ENCODE data around the gene VWA3B. TPM values are rescaled to one million over a fixed set of nuclear protein-coding genes. Genes with fewer than 3 reads are reported as not detected.
A peak's percentile ranks its signal among the peaks of the same experiment; 100 is the strongest.

Gene VWA3B
- total RNA-seq, 2 experiments from 2014 or later = 0.43 TPM; not detected in 1

- no peak overlapping the region for H3K4me3 Mint-ChIP-seq
- H3K27me3 Mint-ChIP-seq (ENCODE audit: low read depth) = peaks cover 2% of the 10 kb centered on the region
- DNase-seq = no peak
- peaks cover 10% of the 10 kb centered on the region for H3K4me1 Mint-ChIP-seq (ENCODE audit: low read depth)
- peaks cover 3% of the 10 kb centered on the region for H3K9me3 Mint-ChIP-seq
- intact Hi-C loops (cut with micrococcal nuclease) = no loop called here
- H3K36me3 Mint-ChIP-seq (ENCODE audit: low read depth) = no peaks in the 10 kb centered on the region
- no peak overlapping the region for H3K27ac Mint-ChIP-seq
- CTCF ChIA-PET = interaction anchor here (0.7 to 1.2 kb wide), 3 partner anchors 94 to 358 kb away, joined by 3 read pairs; no protein-coding TSS in a partner anchor
Observed at GRCh38 chr2:98148595-98149332, 61.8 kb downstream of the VWA3B start.

DNA sequence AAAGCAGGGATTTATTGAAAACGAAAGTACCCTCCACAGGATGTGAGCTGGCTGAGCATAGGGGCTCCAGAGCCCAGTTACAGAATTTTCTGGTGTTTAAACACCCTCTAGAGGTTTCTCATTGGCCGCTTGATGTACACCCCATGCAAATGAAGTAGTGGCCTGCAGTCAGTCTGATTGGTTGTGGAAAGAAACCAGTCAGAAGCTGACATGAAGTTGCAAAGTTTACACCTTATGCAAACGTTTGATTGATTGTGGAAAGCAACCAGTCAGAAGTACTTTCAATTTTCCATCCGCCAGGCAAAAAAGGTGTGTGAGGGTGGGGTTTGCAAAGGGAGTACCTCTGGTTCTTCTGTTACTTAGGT, 62.3 kb downstream of the VWA3B start:
- Mint-ChIP-seq H3K27ac (no peak overlapping the region), H3K36me3 (ENCODE audit: low read depth) (no peaks in the 10 kb centered on the region), H3K4me1 (ENCODE audit: low read depth) (peaks cover 10% of the 10 kb centered on the region), H3K4me3 (no peak overlapping the region), H3K27me3 (ENCODE audit: low read depth) (peaks cover 2% of the 10 kb centered on the region), H3K9me3 (peaks cover 3% of the 10 kb centered on the region)
- intact Hi-C loops (cut with micrococcal nuclease) = no loop called here
- DNase-seq = peak; percentile 35
- CTCF ChIA-PET = interaction anchor here (0.7 to 1.2 kb wide), 3 partner anchors 93 to 359 kb away, joined by 3 read pairs; no protein-coding TSS in a partner anchor

DNA sequence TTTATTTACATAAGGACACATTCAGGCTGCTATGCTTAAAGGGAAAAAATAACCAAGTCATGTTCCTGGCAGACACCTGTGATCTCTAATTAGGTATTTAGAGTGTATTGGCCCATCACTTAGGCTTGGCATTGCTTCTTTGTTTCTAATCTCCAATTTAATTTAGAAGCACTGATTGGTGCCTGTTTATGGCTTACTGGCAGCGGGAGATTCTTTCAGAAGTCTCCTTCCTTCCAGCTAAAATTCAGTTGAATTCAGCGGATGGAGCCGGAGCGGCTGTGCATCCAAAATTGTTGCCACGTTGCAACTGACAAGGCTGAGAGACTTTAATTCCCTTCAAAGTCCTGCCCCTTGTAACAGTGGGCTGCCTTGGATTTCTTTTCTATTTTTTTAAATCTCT, 66.5 kb downstream of the VWA3B start:
- DNase-seq = no peak
- intact Hi-C loops (cut with micrococcal nuclease) = no loop called here
- H3K27me3 Mint-ChIP-seq (ENCODE audit: low read depth) = no peaks in the 10 kb centered on the region
- no peak overlapping the region for H3K4me3 Mint-ChIP-seq
- H3K36me3 Mint-ChIP-seq (ENCODE audit: low read depth) = no peaks in the 10 kb centered on the region
- no peaks in the 10 kb centered on the region for H3K9me3 Mint-ChIP-seq
- peaks cover 10% of the 10 kb centered on the region for H3K4me1 Mint-ChIP-seq (ENCODE audit: low read depth)
- H3K27ac Mint-ChIP-seq = no peak overlapping the region
- CTCF ChIA-PET = no interaction called here

GRCh38 chr2:98155291-98155690, 68.3 kb downstream of the VWA3B start:
- Mint-ChIP-seq H3K9me3 (no peaks in the 10 kb centered on the region), H3K36me3 (ENCODE audit: low read depth) (no peaks in the 10 kb centered on the region), H3K27me3 (ENCODE audit: low read depth) (no peaks in the 10 kb centered on the region), H3K4me3 (no peak overlapping the region), H3K27ac (no peak overlapping the region), H3K4me1 (ENCODE audit: low read depth) (peaks cover 3% of the 10 kb centered on the region)
- CTCF ChIA-PET = no interaction called here
- DNase-seq = no peak
- intact Hi-C loops (cut with micrococcal nuclease) = no loop called here

DNA sequence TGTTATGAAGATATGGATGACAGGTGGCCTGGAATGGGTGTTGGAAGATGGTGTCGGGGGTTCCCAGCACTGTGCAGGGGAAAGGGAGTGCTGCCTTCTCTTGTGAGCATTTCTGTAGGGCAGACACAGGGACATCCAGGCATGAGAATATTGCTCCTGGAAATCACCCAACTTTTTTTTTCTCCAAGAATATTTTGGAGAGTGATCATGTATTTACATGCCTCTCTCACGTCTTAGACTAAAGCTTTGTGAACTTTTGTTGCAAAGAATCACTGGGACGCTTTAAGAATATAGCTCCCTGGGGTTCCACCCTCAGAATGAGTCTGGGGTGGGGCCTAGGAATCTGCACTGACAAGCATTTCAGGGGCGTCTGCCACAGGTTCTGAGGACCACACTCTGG, 68.7 kb downstream of the VWA3B start:
- DNase-seq = no peak
- Mint-ChIP-seq H3K27ac (no peak overlapping the region), H3K9me3 (no peaks in the 10 kb centered on the region), H3K4me3 (no peak overlapping the region), H3K36me3 (ENCODE audit: low read depth) (no peaks in the 10 kb centered on the region), H3K27me3 (ENCODE audit: low read depth) (no peaks in the 10 kb centered on the region), H3K4me1 (ENCODE audit: low read depth) (peaks cover under 1% of the 10 kb centered on the region)
- CTCF ChIA-PET = no interaction called here
- intact Hi-C loops (cut with micrococcal nuclease) = no loop called here

DNA sequence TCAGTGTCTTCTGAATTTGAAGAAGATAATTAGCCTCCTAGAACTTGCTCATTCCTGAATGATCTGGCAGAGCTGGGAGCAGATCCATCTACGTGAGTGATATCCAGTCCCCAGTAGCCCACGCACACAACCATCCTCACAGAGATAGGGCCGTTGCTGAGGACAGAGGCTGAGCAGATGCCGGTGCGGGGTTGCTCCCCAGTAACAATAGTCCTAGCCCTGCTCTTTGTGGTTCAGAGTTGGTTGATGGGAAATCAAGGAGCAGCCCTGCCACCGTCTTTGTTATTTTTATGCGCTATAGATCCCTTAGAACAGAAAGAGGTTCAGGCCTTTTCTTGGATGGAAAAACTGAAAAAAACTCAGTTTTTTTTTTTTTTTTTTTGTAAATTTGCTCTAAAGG, 69.3 kb downstream of the VWA3B start:
- Mint-ChIP-seq H3K36me3 (ENCODE audit: low read depth) (no peaks in the 10 kb centered on the region), H3K27ac (no peak overlapping the region), H3K4me1 (ENCODE audit: low read depth) (no peaks in the 10 kb centered on the region), H3K27me3 (ENCODE audit: low read depth) (no peaks in the 10 kb centered on the region), H3K9me3 (no peaks in the 10 kb centered on the region), H3K4me3 (no peak overlapping the region)
- no peak for DNase-seq
- CTCF ChIA-PET = no interaction called here
- intact Hi-C loops (cut with micrococcal nuclease) = no loop called here

DNA sequence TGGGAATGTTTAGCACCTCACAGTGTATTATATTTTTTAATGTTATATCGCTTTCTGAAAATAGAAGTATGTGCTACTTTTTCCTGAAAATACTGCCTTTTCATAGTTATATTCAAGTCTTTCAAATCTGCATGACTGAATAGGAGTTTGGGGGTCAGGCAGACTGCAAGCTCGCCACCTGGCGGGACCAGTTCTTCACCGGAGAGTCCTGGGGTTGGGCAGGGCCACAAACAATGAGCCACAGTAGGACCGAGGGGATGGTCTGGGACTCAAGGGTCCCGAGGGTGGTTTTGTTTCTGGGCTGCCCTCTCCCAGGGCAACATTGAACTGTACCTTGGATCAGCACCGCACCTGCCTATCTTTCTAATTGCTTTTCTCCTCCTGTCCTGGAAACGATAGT, 70.6 kb downstream of the VWA3B start:
- no peak overlapping the region for H3K4me3 Mint-ChIP-seq
- H3K9me3 Mint-ChIP-seq = no peaks in the 10 kb centered on the region

GRCh38 chr2:98158305-98158704, 71.3 kb downstream of the VWA3B start:
- Mint-ChIP-seq H3K27me3 (ENCODE audit: low read depth) (no peaks in the 10 kb centered on the region), H3K27ac (no peak overlapping the region), H3K36me3 (ENCODE audit: low read depth) (no peaks in the 10 kb centered on the region), H3K9me3 (no peaks in the 10 kb centered on the region), H3K4me1 (ENCODE audit: low read depth) (no peaks in the 10 kb centered on the region), H3K4me3 (no peak overlapping the region)
- DNase-seq = no peak
- CTCF ChIA-PET = no interaction called here
- intact Hi-C loops (cut with micrococcal nuclease) = no loop called here

More for the DNA sequence above, 70.6 kb downstream of the VWA3B start:
- Mint-ChIP-seq H3K27ac (no peak overlapping the region), H3K27me3 (ENCODE audit: low read depth) (no peaks in the 10 kb centered on the region), H3K4me1 (ENCODE audit: low read depth) (no peaks in the 10 kb centered on the region), H3K36me3 (ENCODE audit: low read depth) (no peaks in the 10 kb centered on the region)
- no peak for DNase-seq
- CTCF ChIA-PET = no interaction called here
- intact Hi-C loops (cut with micrococcal nuclease) = no loop called here

- CTCF ChIA-PET = no interaction called here
- Mint-ChIP-seq H3K4me1 (ENCODE audit: low read depth) (no peaks in the 10 kb centered on the region), H3K4me3 (no peak overlapping the region), H3K36me3 (ENCODE audit: low read depth) (no peaks in the 10 kb centered on the region), H3K27ac (no peak overlapping the region), H3K9me3 (no peaks in the 10 kb centered on the region), H3K27me3 (ENCODE audit: low read depth) (no peaks in the 10 kb centered on the region)
- no peak for DNase-seq
- intact Hi-C loops (cut with micrococcal nuclease) = no loop called here
Observed at GRCh38 chr2:98160554-98160953, 73.6 kb downstream of the VWA3B start.

DNA sequence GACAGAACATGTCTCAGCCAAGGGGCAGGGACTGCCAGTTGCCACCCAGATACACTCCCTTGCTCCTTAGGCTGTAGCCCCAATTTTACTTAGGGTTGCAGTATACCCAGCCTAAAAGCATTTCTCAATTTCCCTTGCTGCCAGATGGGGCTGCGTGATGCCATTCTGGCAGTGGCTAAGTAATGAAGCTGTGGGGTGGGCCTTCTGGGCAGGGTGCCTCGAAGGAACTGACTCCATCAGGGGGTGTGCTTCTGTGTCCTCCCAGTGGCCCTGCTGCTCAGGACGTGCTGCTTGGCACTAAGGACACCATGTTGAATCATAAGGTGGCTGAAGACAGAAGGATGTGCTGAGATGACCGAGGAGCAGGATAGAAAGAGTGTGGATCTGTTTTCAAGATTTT, 74.2 kb downstream of the VWA3B start:
- Mint-ChIP-seq H3K27me3 (ENCODE audit: low read depth) (no peaks in the 10 kb centered on the region), H3K9me3 (no peaks in the 10 kb centered on the region), H3K4me3 (no peak overlapping the region), H3K36me3 (ENCODE audit: low read depth) (no peaks in the 10 kb centered on the region), H3K4me1 (ENCODE audit: low read depth) (no peaks in the 10 kb centered on the region), H3K27ac (no peak overlapping the region)
- CTCF ChIA-PET = no interaction called here
- DNase-seq = no peak
- intact Hi-C loops (cut with micrococcal nuclease) = no loop called here

- intact Hi-C loops (cut with micrococcal nuclease) = no loop called here
- CTCF ChIA-PET = interaction anchor here (1.0 kb wide), 1 partner anchor 221 kb away, joined by 3 read pairs; no protein-coding TSS in a partner anchor
- peaks cover 11% of the 10 kb centered on the region for H3K27me3 Mint-ChIP-seq (ENCODE audit: low read depth)
- no peak for DNase-seq
- H3K4me1 Mint-ChIP-seq (ENCODE audit: low read depth) = no peaks in the 10 kb centered on the region
- H3K27ac Mint-ChIP-seq = no peak overlapping the region
- no peaks in the 10 kb centered on the region for H3K9me3 Mint-ChIP-seq
- no peaks in the 10 kb centered on the region for H3K36me3 Mint-ChIP-seq (ENCODE audit: low read depth)
- H3K4me3 Mint-ChIP-seq = no peak overlapping the region
Observed at GRCh38 chr2:98164256-98164655, 77.3 kb downstream of the VWA3B start.

DNA sequence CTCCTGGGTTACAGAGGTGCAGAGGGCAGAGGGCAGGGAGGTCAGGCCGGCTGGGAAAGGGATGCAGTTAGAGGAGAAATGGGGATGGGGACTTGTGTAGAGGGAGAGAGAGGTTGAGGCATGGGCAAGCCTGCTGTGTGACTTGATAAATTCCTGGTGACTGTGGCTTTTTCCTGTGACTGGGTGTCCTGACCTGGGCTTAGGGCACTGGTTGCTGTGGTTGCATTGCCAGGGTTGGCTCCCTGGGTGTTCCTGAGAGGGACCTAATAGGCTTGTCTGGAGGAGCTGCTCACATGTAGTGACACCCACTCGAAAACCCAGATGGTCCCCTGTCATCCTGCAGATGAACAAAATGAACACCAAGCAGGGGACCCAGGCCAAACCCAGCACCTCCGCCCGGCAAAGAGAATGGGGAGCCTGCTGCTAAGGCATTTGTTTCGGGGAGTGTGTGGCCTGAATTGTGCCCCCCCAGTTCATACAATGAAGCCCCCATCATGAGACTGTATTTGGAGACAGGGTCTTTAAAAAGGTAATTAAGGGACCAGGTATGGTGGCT, 78.6 kb downstream of the VWA3B start:
- CTCF ChIA-PET = no interaction called here
- Mint-ChIP-seq H3K27ac (no peak overlapping the region), H3K36me3 (ENCODE audit: low read depth) (no peaks in the 10 kb centered on the region), H3K4me1 (ENCODE audit: low read depth) (no peaks in the 10 kb centered on the region), H3K27me3 (ENCODE audit: low read depth) (peaks cover 14% of the 10 kb centered on the region), H3K4me3 (no peak overlapping the region), H3K9me3 (no peaks in the 10 kb centered on the region)
- intact Hi-C loops (cut with micrococcal nuclease) = no loop called here
- no peak for DNase-seq

- Mint-ChIP-seq H3K9me3 (no peaks in the 10 kb centered on the region), H3K36me3 (ENCODE audit: low read depth) (no peaks in the 10 kb centered on the region), H3K4me3 (no peak overlapping the region), H3K27me3 (ENCODE audit: low read depth) (peaks cover 27% of the 10 kb centered on the region), H3K4me1 (ENCODE audit: low read depth) (no peaks in the 10 kb centered on the region), H3K27ac (no peak overlapping the region)
- intact Hi-C loops (cut with micrococcal nuclease) = no loop called here
- CTCF ChIA-PET = no interaction called here
- no peak for DNase-seq
Observed at GRCh38 chr2:98167916-98168315, 80.9 kb downstream of the VWA3B start.

All from activated naive CD4-positive, alpha-beta T cell treated with anti-CD3 and anti-CD28 coated beads for 36 hours (primary cell).